Neural cell (in vitro differentiated cells): ENCODE data around the gene INSYN2B. TPM values are rescaled to one million over a fixed set of nuclear protein-coding genes. Genes with fewer than 3 reads are reported as not detected.

Experiments used
- H2AFZ ChIP-seq: fragments of 200-600, 300-800 bp; sonication (generic), shearing (Covaris generic); 2 replicates; pipeline ENCODE4 v1.6.0; 2014; ENCODE audit warnings: low read depth, mild to moderate bottlenecking, antibody characterized with exemption, low read length, moderate library complexity
- H3F3A ChIP-seq: fragments of 200-600 bp; shearing (Covaris generic); 2 replicates; pipeline ENCODE4 v1.6.1; 2016; ENCODE audit warnings: mild to moderate bottlenecking, moderate library complexity, mixed read lengths, antibody characterized with exemption, low read length; ENCODE audit not compliant: insufficient read depth, poor library complexity, severe bottlenecking
- H3K27ac ChIP-seq: fragments of 200-600, 300-800 bp; sonication (generic), shearing (Covaris generic); 2 replicates; pipeline ENCODE4 v1.5.1; 2014; ENCODE audit warnings: mild to moderate bottlenecking, low read length, moderate library complexity
- H3K27me3 ChIP-seq: fragments of 300-800, 200-600 bp; sonication (generic), shearing (Covaris generic); 2 replicates; pipeline ENCODE4 v1.6.0; 2014; ENCODE audit warnings: mild to moderate bottlenecking, low read depth, low read length, moderate library complexity; ENCODE audit not compliant: insufficient read depth
- H3K36me3 ChIP-seq: fragments of 300-800, 200-600 bp; sonication (generic), shearing (Covaris generic); 2 replicates; pipeline ENCODE4 v1.5.1; 2014; ENCODE audit warnings: mild to moderate bottlenecking, antibody characterized with exemption, low read length, moderate library complexity; ENCODE audit not compliant: insufficient read depth
- H3K4me2 ChIP-seq: fragments of 300-800, 200-600 bp; sonication (generic), shearing (Covaris generic); 2 replicates; pipeline ENCODE4 v1.6.0; 2014; ENCODE audit warnings: mild to moderate bottlenecking, low read length
- H3K4me3 ChIP-seq: fragments of 300-800, 200-600 bp; sonication (generic), shearing (Covaris generic); 2 replicates; pipeline ENCODE4 v1.5.1; 2014; ENCODE audit warnings: mild to moderate bottlenecking, low read length, moderate library complexity
- H3K79me2 ChIP-seq: fragments of 200-600 bp; shearing (Covaris generic); replicated peaks from 2 replicates; pipeline ENCODE4 v1.6.0; 2014; ENCODE audit warnings: mild to moderate bottlenecking, low read length, moderate library complexity; ENCODE audit not compliant: insufficient read depth
- H3K9ac ChIP-seq: fragments of 300-800, 200-600 bp; sonication (generic), shearing (Covaris generic); 2 replicates; pipeline ENCODE4 v1.6.1; 2016; ENCODE audit warnings: mild to moderate bottlenecking, low read length, mixed read lengths
- H3K9me2 ChIP-seq: fragments of 200-600 bp; shearing (Covaris generic); 2 replicates; pipeline ENCODE4 v1.6.1; 2016; ENCODE audit warnings: mild to moderate bottlenecking, low read length, mixed read lengths; ENCODE audit not compliant: insufficient read depth
- H3K9me3 ChIP-seq: fragments of 200-600, 300-800 bp; sonication (generic), shearing (Covaris generic); 2 replicates; pipeline ENCODE4 v1.6.1; 2016; ENCODE audit warnings: mild to moderate bottlenecking, mixed run types, low read length, moderate library complexity, mixed read lengths
- H4K20me1 ChIP-seq: fragments of 200-600 bp; shearing (Covaris generic); 2 replicates; pipeline ENCODE4 v1.6.1; 2016; ENCODE audit warnings: mild to moderate bottlenecking, mixed run types; ENCODE audit not compliant: insufficient read depth
- CTCF ChIP-seq: fragments of 450-650 bp; IDR thresholded peaks from 2 replicates; pipeline ENCODE4 v1.5.1; 2014; ENCODE audit warnings: antibody characterized with exemption, mild to moderate bottlenecking, moderate library complexity; ENCODE audit not compliant: poor library complexity, severe bottlenecking
- EP300 ChIP-seq: fragments of 450-650 bp; conservative IDR thresholded peaks from 2 replicates; pipeline ENCODE4 v1.6.1; 2014; ENCODE audit warnings: antibody characterized with exemption, mild to moderate bottlenecking, moderate library complexity; ENCODE audit not compliant: poor library complexity, severe bottlenecking
- EZH2 ChIP-seq: fragments of 200-600, 300-800 bp; shearing (Covaris generic), sonication (generic); IDR thresholded peaks from 2 replicates; pipeline ENCODE4 v1.6.1; 2014; ENCODE audit warnings: antibody characterized with exemption, low read length, borderline replicate concordance, mild to moderate bottlenecking; ENCODE audit not compliant: insufficient read depth, poor library complexity, severe bottlenecking
- MXI1 ChIP-seq: fragments of 450-650 bp; conservative IDR thresholded peaks from 2 replicates; pipeline ENCODE4 v1.6.1; 2014; ENCODE audit warnings: antibody characterized with exemption, mild to moderate bottlenecking; ENCODE audit not compliant: poor library complexity, severe bottlenecking
- POLR2AphosphoS5 ChIP-seq: IDR thresholded peaks from 2 replicates; pipeline ENCODE4 v1.6.1; 2012
- RAD21 ChIP-seq: fragments of 450-650 bp; conservative IDR thresholded peaks from 2 replicates; pipeline ENCODE4 v1.6.1; 2014; ENCODE audit warnings: antibody characterized with exemption, mild to moderate bottlenecking, moderate library complexity
- REST ChIP-seq: IDR thresholded peaks from 2 replicates; pipeline ENCODE4 v1.6.1; 2012; ENCODE audit warnings: borderline replicate concordance
- SMC3 ChIP-seq: fragments of 450-650 bp; conservative IDR thresholded peaks from 2 replicates; pipeline ENCODE4 v1.6.1; 2014; ENCODE audit warnings: antibody characterized with exemption, mild to moderate bottlenecking, moderate library complexity; ENCODE audit not compliant: poor library complexity
- TAF1 ChIP-seq: IDR thresholded peaks from 2 replicates; pipeline ENCODE4 v1.6.1; 2012; ENCODE audit warnings: low read depth
- polyA plus RNA-seq: library from polyadenylated mRNA; depleted of rRNA; stranded (reverse); fragments of >200 nt; gene quantifications from 2 replicates; pipeline ENCODE4 v1.2.3, GENCODE V29; 2014

The INSYN2B gene
- polyA plus RNA-seq, 1 donor from 2014 or later = 0.37 TPM

- Histone ChIP-seq H3K4me2 (no peak overlapping the region), H3K9me2 (no peaks in the 10 kb centered on the region), H3K27me3 (peaks cover 26% of the 10 kb centered on the region), H3F3A (no peaks in the 10 kb centered on the region), H3K27ac (no peak overlapping the region), H2AFZ (no peak overlapping the region), H3K9me3 (no peaks in the 10 kb centered on the region), H3K36me3 (no peaks in the 10 kb centered on the region), H3K9ac (no peak overlapping the region), H4K20me1 (no peaks in the 10 kb centered on the region), H3K4me3 (no peak overlapping the region), H3K79me2 (no peaks in the 10 kb centered on the region)
- TF ChIP-seq MXI1 = no peak
- no peak for TF ChIP-seq TAF1
Measured at GRCh38 chr5:169988947-169989346, 8.7 kb upstream of the INSYN2B start.

GRCh38 chr5:169988206-169988605 lies 7.9 kb upstream of the INSYN2B start:
- H3K4me2 ChIP-seq = no peak overlapping the region
- peaks cover 23% of the 10 kb centered on the region for H3K27me3 ChIP-seq
- no peaks in the 10 kb centered on the region for H3K9me3 ChIP-seq
- no peaks in the 10 kb centered on the region for H3K36me3 ChIP-seq
- no peak overlapping the region for H3K4me3 ChIP-seq
- H3K9ac ChIP-seq = no peak overlapping the region
- H3F3A ChIP-seq = no peaks in the 10 kb centered on the region
- H2AFZ ChIP-seq = no peak overlapping the region
- H3K9me2 ChIP-seq = no peaks in the 10 kb centered on the region
- H4K20me1 ChIP-seq = no peaks in the 10 kb centered on the region
- H3K79me2 ChIP-seq = no peaks in the 10 kb centered on the region
- no peak for TF ChIP-seq EZH2
- no peak overlapping the region for H3K27ac ChIP-seq

GRCh38 chr5:169979871-169980270 lies 424 bp downstream of the INSYN2B start:
- Histone ChIP-seq H3K27ac (no peak overlapping the region), H3K9me3 (no peaks in the 10 kb centered on the region), H4K20me1 (no peaks in the 10 kb centered on the region), H3K27me3 (no peaks in the 10 kb centered on the region), H3K9ac (peak overlapping the region; percentile 35), H3K36me3 (no peaks in the 10 kb centered on the region), H3K4me2 (peak overlapping the region; percentile 65), H3K79me2 (no peaks in the 10 kb centered on the region), H3K4me3 (peak overlapping the region; percentile 60), H3K9me2 (no peaks in the 10 kb centered on the region), H2AFZ (peak overlapping the region; percentile 22), H3F3A (no peaks in the 10 kb centered on the region)
- TF ChIP-seq REST (no peak), MXI1 (no peak), EP300 (no peak), EZH2 (no peak), POLR2AphosphoS5 (no peak), RAD21 (no peak), SMC3 (no peak), CTCF (no peak), TAF1 (no peak)
